ENCODE measurements around the gene TFAP2E.

The TFAP2E gene

DNA sequence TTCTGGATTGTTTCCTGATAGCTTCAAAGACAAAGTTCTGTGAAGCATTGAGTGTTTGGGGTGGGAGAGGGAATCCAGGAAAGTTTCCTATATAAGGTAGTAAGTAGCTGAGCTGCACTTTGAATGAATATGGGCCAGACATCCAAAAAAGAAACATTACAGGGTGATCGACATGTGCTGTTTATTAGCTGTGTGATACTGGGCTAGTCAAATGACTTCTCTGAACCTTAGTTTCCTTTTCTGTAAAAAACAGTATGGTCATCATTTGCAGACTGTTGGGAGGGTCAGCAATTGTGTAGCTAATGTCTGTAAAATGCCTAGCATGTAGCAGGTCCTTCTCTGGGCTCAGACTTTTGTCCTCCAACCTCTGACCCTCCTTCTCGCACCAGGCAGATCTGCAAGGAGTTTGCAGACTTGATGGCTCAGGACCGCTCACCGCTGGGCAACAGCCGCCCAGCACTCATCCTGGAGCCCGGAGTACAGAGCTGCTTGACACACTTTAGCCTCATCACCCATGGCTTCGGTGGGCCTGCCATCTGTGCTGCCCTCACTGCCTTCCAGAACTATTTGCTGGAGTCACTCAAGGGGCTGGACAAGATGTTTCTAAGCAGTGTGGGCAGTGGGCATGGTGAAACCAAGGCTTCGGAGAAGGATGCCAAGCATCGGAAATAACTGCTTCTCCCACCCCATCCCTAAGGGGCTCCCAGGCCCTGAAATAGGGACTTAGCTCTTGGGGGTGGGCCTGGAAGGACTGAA is 21.1 kb downstream of the TFAP2E start:
- Histone ChIP-seq H3K4me3 (ENCODE audit: low read depth in 1 of 2, low read length in 2 of 2) (no peak overlapping the region), H3K9ac (ENCODE audit: low read depth in 1 of 2, low read length in 2 of 2) (no peak overlapping the region), H3K27me3 (ENCODE audit: control insufficient read depth in 1 of 2, insufficient read depth in 2 of 2, low read length in 2 of 2) (no peaks in the 10 kb centered on the region), H3K27ac (ENCODE audit: low read depth, low read length) (no peak overlapping the region), H3K4me1 (ENCODE audit: control insufficient read depth in 1 of 2, insufficient read depth in 2 of 2, low read length in 2 of 2) (peaks cover 0 to 7% of the 10 kb centered on the region in 2 donors), H3K9me3 (ENCODE audit: control insufficient read depth in 1 of 2, low read length in 2 of 2) (no peaks in the 10 kb centered on the region), H3K36me3 (ENCODE audit: control insufficient read depth in 1 of 2, insufficient read depth in 2 of 2, low read length in 2 of 2) (peaks cover 0 to 6% of the 10 kb centered on the region in 2 donors)

DNA sequence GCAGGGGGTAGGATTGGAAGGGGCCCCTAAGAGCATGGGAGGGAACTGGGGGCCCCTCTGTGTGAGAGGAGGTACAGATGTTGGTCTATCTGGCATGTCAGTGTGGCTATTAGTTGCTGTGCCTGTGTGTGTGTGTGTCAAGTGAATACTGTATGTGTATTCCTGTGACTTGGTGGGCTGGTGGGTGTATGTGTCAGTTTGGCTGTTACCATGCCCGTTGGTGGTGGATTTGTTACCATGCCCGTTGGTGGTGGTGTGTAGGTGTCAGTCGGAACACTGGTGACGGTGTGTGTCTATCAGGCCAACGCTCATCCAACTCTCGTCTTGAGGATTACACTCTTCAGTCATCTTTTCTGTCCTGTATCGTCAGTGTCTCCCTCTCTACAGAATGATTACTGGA is 22.6 kb downstream of the TFAP2E start:
- no peak overlapping the region for H3K4me3 ChIP-seq (ENCODE audit: low read depth in 1 of 2, low read length in 2 of 2)
- H3K9me3 ChIP-seq (ENCODE audit: control insufficient read depth in 1 of 2, low read length in 2 of 2): no peaks in the 10 kb centered on the region
- peaks cover 0 to 7% of the 10 kb centered on the region in 2 donors for H3K4me1 ChIP-seq (ENCODE audit: control insufficient read depth in 1 of 2, insufficient read depth in 2 of 2, low read length in 2 of 2)
- H3K36me3 ChIP-seq (ENCODE audit: control insufficient read depth in 1 of 2, insufficient read depth in 2 of 2, low read length in 2 of 2): peaks cover 0 to 7% of the 10 kb centered on the region in 2 donors
- no peaks in the 10 kb centered on the region for H3K27me3 ChIP-seq (ENCODE audit: control insufficient read depth in 1 of 2, insufficient read depth in 2 of 2, low read length in 2 of 2)
- H3K9ac ChIP-seq (ENCODE audit: low read depth in 1 of 2, low read length in 2 of 2): no peak overlapping the region
- H3K27ac ChIP-seq (ENCODE audit: low read depth, low read length): no peak overlapping the region

DNA sequence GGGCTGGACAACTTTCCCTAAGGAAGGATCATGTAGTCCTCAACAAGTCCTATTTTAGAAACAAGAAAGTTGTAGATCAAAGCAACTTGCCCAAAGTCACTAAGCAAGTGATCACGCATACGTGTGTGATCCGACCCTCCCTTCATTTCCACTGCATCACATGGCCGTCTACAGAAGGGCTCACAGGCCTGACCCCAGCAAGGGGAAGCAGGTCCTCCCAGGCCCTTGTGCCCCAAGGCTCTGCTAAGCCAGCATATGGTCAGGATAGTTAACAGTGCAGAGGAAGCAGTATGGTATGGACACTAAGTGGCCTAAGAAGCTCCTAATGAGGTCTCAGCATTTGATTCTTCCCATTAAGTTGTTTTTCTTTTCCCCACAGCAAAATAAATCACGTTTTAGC is 24.8 kb downstream of the TFAP2E start:
- no peaks in the 10 kb centered on the region for H3K9me3 ChIP-seq (ENCODE audit: control insufficient read depth in 1 of 2, low read length in 2 of 2)
- H3K9ac ChIP-seq (ENCODE audit: low read depth in 1 of 2, low read length in 2 of 2): no peak overlapping the region
- H3K36me3 ChIP-seq (ENCODE audit: control insufficient read depth in 1 of 2, insufficient read depth in 2 of 2, low read length in 2 of 2): peaks cover 6 to 20% of the 10 kb centered on the region in 2 donors
- H3K27me3 ChIP-seq (ENCODE audit: control insufficient read depth in 1 of 2, insufficient read depth in 2 of 2, low read length in 2 of 2): no peaks in the 10 kb centered on the region
- peaks cover 0 to 4% of the 10 kb centered on the region in 2 donors for H3K4me1 ChIP-seq (ENCODE audit: control insufficient read depth in 1 of 2, insufficient read depth in 2 of 2, low read length in 2 of 2)
- no peak overlapping the region for H3K27ac ChIP-seq (ENCODE audit: low read depth, low read length)
- H3K4me3 ChIP-seq (ENCODE audit: low read depth in 1 of 2, low read length in 2 of 2): no peak overlapping the region

DNA sequence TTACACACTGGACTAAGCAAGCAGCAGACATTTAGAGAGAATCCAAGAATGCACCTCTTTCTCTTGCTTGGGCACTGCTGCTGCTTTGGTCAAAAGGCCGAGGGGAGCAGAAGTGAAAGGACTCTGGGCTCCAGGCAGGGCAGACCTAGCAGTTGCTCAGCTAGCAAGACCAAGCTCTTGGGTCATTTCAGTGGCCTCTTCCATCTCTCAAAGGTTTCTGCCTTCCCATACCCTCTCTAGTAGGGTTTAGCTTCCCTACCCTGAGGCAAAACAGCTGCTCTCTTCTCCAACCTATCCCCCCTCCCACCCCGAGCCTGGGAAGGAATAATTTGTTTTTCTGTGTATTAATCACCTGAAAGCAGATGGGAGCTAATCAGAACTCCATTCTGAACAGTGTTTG is 25.8 kb downstream of the TFAP2E start:
- no peak overlapping the region for H3K4me3 ChIP-seq (ENCODE audit: low read depth in 1 of 2, low read length in 2 of 2)
- H3K27ac ChIP-seq (ENCODE audit: low read depth, low read length): no peak overlapping the region
- H3K9ac ChIP-seq (ENCODE audit: low read depth in 1 of 2, low read length in 2 of 2): no peak overlapping the region
- H3K9me3 ChIP-seq (ENCODE audit: control insufficient read depth in 1 of 2, low read length in 2 of 2): no peaks in the 10 kb centered on the region
- no peaks in the 10 kb centered on the region for H3K4me1 ChIP-seq (ENCODE audit: control insufficient read depth in 1 of 2, insufficient read depth in 2 of 2, low read length in 2 of 2)
- H3K27me3 ChIP-seq (ENCODE audit: control insufficient read depth in 1 of 2, insufficient read depth in 2 of 2, low read length in 2 of 2): no peaks in the 10 kb centered on the region
- H3K36me3 ChIP-seq (ENCODE audit: control insufficient read depth in 1 of 2, insufficient read depth in 2 of 2, low read length in 2 of 2): peaks cover 14 to 31% of the 10 kb centered on the region in 2 donors

DNA sequence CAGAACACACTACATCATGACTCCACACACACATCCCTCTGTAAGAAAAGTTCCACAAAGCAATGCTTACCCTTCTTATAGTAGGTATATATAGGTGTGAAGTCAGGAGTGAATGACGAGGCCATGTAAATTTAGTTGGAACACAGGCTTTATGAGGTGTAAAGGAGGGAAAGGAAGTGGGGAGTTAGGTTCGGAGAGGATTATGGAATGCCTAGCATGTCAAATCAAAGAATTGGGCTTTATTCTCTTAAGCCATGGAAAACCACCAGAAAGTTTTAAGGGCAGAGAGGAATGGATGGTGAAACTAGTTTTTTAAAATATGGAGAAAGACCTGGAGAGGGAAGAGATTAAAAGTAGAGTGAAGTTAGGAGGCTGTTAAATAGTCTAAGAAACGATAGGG is 26.3 kb downstream of the TFAP2E start:
- Histone ChIP-seq H3K4me3 (ENCODE audit: low read depth in 1 of 2, low read length in 2 of 2) (no peak overlapping the region), H3K4me1 (ENCODE audit: control insufficient read depth in 1 of 2, insufficient read depth in 2 of 2, low read length in 2 of 2) (no peaks in the 10 kb centered on the region), H3K9ac (ENCODE audit: low read depth in 1 of 2, low read length in 2 of 2) (no peak overlapping the region), H3K27me3 (ENCODE audit: control insufficient read depth in 1 of 2, insufficient read depth in 2 of 2, low read length in 2 of 2) (no peaks in the 10 kb centered on the region), H3K36me3 (ENCODE audit: control insufficient read depth in 1 of 2, insufficient read depth in 2 of 2, low read length in 2 of 2) (peaks cover 14 to 35% of the 10 kb centered on the region in 2 donors), H3K27ac (ENCODE audit: low read depth, low read length) (no peak overlapping the region), H3K9me3 (ENCODE audit: control insufficient read depth in 1 of 2, low read length in 2 of 2) (no peaks in the 10 kb centered on the region)

DNA sequence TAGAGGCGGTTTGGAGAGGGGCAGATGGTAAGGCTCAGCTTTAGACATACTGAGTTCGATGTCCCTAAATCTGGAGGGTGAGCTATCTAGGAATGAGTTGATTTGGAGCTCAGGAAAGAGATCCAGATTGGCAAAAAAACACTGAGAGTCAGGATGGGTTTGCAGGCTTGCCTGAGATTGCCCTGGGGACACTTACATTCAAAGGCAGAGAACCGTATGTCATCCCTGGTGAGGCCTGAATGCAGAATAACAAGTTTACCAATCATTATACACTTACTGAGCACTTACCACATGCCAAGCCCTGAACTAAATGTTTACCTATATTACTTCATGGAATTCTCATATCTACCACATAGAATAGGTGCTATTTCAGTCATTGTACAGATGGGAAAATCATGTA is 27.5 kb downstream of the TFAP2E start:
- Histone ChIP-seq H3K4me3 (ENCODE audit: low read depth in 1 of 2, low read length in 2 of 2) (no peak overlapping the region), H3K4me1 (ENCODE audit: control insufficient read depth in 1 of 2, insufficient read depth in 2 of 2, low read length in 2 of 2) (no peaks in the 10 kb centered on the region), H3K9ac (ENCODE audit: low read depth in 1 of 2, low read length in 2 of 2) (no peak overlapping the region), H3K9me3 (ENCODE audit: control insufficient read depth in 1 of 2, low read length in 2 of 2) (no peaks in the 10 kb centered on the region), H3K27ac (ENCODE audit: low read depth, low read length) (no peak overlapping the region), H3K27me3 (ENCODE audit: control insufficient read depth in 1 of 2, insufficient read depth in 2 of 2, low read length in 2 of 2) (no peaks in the 10 kb centered on the region), H3K36me3 (ENCODE audit: control insufficient read depth in 1 of 2, insufficient read depth in 2 of 2, low read length in 2 of 2) (peaks cover 19 to 46% of the 10 kb centered on the region in 2 donors)

DNA sequence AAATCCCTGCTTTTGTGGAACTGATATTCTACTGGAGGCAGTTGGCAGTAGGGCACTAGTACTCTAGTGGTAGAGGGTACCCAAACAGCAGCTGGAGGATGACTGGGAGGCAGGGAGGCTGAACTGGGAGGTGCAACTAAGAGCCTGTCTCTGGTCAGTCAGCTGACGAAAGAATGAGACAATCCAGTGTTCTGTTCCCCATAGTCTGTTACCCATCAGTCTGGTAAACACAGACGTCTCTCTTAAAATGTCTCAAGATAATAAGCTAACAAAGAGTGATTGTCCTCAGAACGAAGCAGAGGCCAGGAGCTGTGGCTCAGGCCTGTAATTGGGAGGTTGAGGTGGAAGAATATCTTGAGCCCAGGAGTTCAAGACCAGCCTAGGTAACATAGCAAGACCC is 30.4 kb downstream of the TFAP2E start:
- H3K4me1 ChIP-seq (ENCODE audit: control insufficient read depth in 1 of 2, insufficient read depth in 2 of 2, low read length in 2 of 2): no peaks in the 10 kb centered on the region
- no peak overlapping the region for H3K27ac ChIP-seq (ENCODE audit: low read depth, low read length)
- no peaks in the 10 kb centered on the region for H3K9me3 ChIP-seq (ENCODE audit: control insufficient read depth in 1 of 2, low read length in 2 of 2)
- no peak overlapping the region for H3K9ac ChIP-seq (ENCODE audit: low read depth in 1 of 2, low read length in 2 of 2)
- no peaks in the 10 kb centered on the region for H3K27me3 ChIP-seq (ENCODE audit: control insufficient read depth in 1 of 2, insufficient read depth in 2 of 2, low read length in 2 of 2)
- H3K4me3 ChIP-seq (ENCODE audit: low read depth in 1 of 2, low read length in 2 of 2): no peak overlapping the region
- H3K36me3 ChIP-seq (ENCODE audit: control insufficient read depth in 1 of 2, insufficient read depth in 2 of 2, low read length in 2 of 2): peaks cover 19 to 65% of the 10 kb centered on the region in 2 donors

DNA sequence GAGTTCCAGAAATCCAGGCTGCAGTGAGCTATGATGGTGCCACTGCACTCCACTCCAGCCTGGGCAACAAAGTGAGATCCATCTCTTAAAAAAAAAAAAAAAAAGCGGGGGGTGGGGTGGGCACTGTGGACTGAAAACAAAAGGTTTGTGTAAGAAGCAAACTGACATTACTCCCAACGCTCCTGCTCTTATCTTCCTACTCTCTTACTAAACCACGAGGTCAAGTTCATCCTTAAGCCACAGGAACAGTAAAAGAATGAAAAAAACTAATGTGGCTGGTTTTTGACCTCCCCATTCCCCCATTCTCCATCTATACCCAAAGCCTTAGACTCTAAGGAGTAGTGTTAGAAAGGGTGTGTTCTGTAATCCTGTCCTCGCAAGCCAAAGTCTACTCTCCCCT is 30.8 kb downstream of the TFAP2E start:
- H3K4me1 ChIP-seq (ENCODE audit: control insufficient read depth in 1 of 2, insufficient read depth in 2 of 2, low read length in 2 of 2): no peaks in the 10 kb centered on the region
- H3K27ac ChIP-seq (ENCODE audit: low read depth, low read length): no peak overlapping the region
- peaks cover 20 to 70% of the 10 kb centered on the region in 2 donors for H3K36me3 ChIP-seq (ENCODE audit: control insufficient read depth in 1 of 2, insufficient read depth in 2 of 2, low read length in 2 of 2)
- no peak overlapping the region for H3K4me3 ChIP-seq (ENCODE audit: low read depth in 1 of 2, low read length in 2 of 2)
- no peaks in the 10 kb centered on the region for H3K27me3 ChIP-seq (ENCODE audit: control insufficient read depth in 1 of 2, insufficient read depth in 2 of 2, low read length in 2 of 2)
- no peaks in the 10 kb centered on the region for H3K9me3 ChIP-seq (ENCODE audit: control insufficient read depth in 1 of 2, low read length in 2 of 2)
- no peak overlapping the region for H3K9ac ChIP-seq (ENCODE audit: low read depth in 1 of 2, low read length in 2 of 2)

DNA sequence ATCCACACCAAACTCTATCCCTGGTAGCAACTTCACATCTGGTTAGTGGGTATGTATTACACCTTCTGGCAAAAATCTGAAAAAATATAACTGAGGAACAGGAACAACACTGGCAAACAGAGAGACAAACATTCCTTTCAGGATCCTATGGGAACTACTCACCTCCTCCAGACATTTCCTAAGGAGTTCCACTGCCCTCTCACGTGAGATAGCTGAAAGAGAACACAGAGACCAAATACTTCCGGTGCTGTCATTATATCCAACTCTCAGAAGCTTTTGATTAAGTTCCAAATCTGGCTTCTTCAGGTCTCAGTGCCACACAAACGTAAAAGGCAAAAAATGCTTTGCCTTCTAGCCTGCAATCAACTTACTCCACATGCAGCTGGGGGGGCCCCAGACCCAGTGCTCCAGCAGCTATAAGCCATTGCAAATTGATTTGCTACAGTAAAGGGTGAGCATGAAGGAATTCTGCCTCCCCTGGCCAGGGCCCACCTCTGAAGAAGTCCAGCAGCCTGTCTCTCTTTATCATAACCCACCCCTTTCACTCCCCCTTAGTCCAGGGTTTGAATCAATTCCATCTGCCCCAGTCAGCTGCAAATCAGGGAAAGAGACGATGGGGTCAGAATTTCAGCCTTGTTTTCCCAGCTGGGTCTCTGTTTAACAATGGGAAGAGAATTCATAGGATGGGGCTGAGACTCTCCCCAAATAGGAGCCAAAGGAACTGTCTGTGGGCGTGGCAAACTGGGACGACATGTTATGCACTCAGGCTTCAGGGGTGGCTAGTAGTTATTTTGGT is 32.2 kb downstream of the TFAP2E start:
- no peaks in the 10 kb centered on the region for H3K4me1 ChIP-seq (ENCODE audit: control insufficient read depth in 1 of 2, insufficient read depth in 2 of 2, low read length in 2 of 2)
- no peak overlapping the region for H3K27ac ChIP-seq (ENCODE audit: low read depth, low read length)
- no peaks in the 10 kb centered on the region for H3K27me3 ChIP-seq (ENCODE audit: control insufficient read depth in 1 of 2, insufficient read depth in 2 of 2, low read length in 2 of 2)
- H3K9me3 ChIP-seq (ENCODE audit: control insufficient read depth in 1 of 2, low read length in 2 of 2): no peaks in the 10 kb centered on the region
- H3K4me3 ChIP-seq (ENCODE audit: low read depth in 1 of 2, low read length in 2 of 2): no peak overlapping the region
- H3K9ac ChIP-seq (ENCODE audit: low read depth in 1 of 2, low read length in 2 of 2): no peak overlapping the region
- H3K36me3 ChIP-seq (ENCODE audit: control insufficient read depth in 1 of 2, insufficient read depth in 2 of 2, low read length in 2 of 2): peaks cover 25 to 81% of the 10 kb centered on the region in 2 donors

DNA sequence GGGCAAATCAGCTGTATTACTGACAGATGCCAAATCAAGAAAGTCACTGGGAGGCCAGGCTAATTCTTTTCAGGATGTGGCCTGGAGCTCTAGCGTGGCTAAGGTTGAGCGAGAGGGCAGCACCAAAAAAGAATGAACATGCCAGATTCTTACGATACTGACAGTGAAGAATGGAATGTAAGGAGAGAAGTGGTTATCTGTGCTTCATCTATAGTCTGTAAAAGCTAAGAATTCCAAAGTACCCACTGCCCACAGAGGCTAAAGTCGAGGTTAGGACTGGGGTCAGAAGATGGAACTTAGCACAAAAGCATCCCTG is 32.7 kb downstream of the TFAP2E start:
- H3K4me3 ChIP-seq (ENCODE audit: low read depth in 1 of 2, low read length in 2 of 2): no peak overlapping the region
- peaks cover 25 to 75% of the 10 kb centered on the region in 2 donors for H3K36me3 ChIP-seq (ENCODE audit: control insufficient read depth in 1 of 2, insufficient read depth in 2 of 2, low read length in 2 of 2)
- no peaks in the 10 kb centered on the region for H3K4me1 ChIP-seq (ENCODE audit: control insufficient read depth in 1 of 2, insufficient read depth in 2 of 2, low read length in 2 of 2)
- no peak overlapping the region for H3K9ac ChIP-seq (ENCODE audit: low read depth in 1 of 2, low read length in 2 of 2)
- no peak overlapping the region for H3K27ac ChIP-seq (ENCODE audit: low read depth, low read length)
- no peaks in the 10 kb centered on the region for H3K27me3 ChIP-seq (ENCODE audit: control insufficient read depth in 1 of 2, insufficient read depth in 2 of 2, low read length in 2 of 2)
- no peaks in the 10 kb centered on the region for H3K9me3 ChIP-seq (ENCODE audit: control insufficient read depth in 1 of 2, low read length in 2 of 2)
